Ishikawa (cell line): ENCODE data around the gene ATF5.

ENCODE experiments used
- CEBPB ChIP-seq: IDR thresholded peaks from 2 replicates; pipeline ENCODE4 v1.6.1; 2012
- CREB1 ChIP-seq: IDR thresholded peaks from 2 replicates; pipeline ENCODE4 v1.6.1; 2012; ENCODE audit warnings: low read depth
- EGR1 ChIP-seq: IDR thresholded peaks from 2 replicates; pipeline ENCODE4 v1.6.1; 2012
- EP300 ChIP-seq: IDR thresholded peaks from 2 replicates; pipeline ENCODE4 v1.6.1; 2012; ENCODE audit warnings: borderline replicate concordance
- FOXM1 ChIP-seq: IDR thresholded peaks from 2 replicates; pipeline ENCODE4 v1.6.1; 2012; ENCODE audit warnings: low read depth, borderline replicate concordance
- MAX ChIP-seq: IDR thresholded peaks from 2 replicates; pipeline ENCODE4 v1.6.1; 2012
- NFIC ChIP-seq: IDR thresholded peaks from 2 replicates; pipeline ENCODE4 v1.6.1; 2012
- RAD21 ChIP-seq: IDR thresholded peaks from 2 replicates; pipeline ENCODE4 v1.6.1; 2012; ENCODE audit warnings: low read depth
- REST ChIP-seq: IDR thresholded peaks from 2 replicates; pipeline ENCODE4 v1.6.1; 2012; ENCODE audit warnings: low read depth, mild to moderate bottlenecking
- TAF1 ChIP-seq: IDR thresholded peaks from 2 replicates; pipeline ENCODE4 v1.6.1; 2012; ENCODE audit warnings: low read depth, mild to moderate bottlenecking
- TCF12 ChIP-seq: IDR thresholded peaks from 2 replicates; pipeline ENCODE4 v1.6.1; 2012; ENCODE audit warnings: low read depth
- TEAD4 ChIP-seq: IDR thresholded peaks from 2 replicates; pipeline ENCODE4 v1.6.1; 2012
- USF1 ChIP-seq: IDR thresholded peaks from 2 replicates; pipeline ENCODE4 v1.6.1; 2012
- YY1 ChIP-seq: IDR thresholded peaks from 2 replicates; pipeline ENCODE4 v1.6.1; 2012; ENCODE audit warnings: low read depth
- ZBTB7A ChIP-seq: IDR thresholded peaks from 2 replicates; pipeline ENCODE4 v1.6.1; 2012; ENCODE audit warnings: low read depth

The ATF5 gene

DNA sequence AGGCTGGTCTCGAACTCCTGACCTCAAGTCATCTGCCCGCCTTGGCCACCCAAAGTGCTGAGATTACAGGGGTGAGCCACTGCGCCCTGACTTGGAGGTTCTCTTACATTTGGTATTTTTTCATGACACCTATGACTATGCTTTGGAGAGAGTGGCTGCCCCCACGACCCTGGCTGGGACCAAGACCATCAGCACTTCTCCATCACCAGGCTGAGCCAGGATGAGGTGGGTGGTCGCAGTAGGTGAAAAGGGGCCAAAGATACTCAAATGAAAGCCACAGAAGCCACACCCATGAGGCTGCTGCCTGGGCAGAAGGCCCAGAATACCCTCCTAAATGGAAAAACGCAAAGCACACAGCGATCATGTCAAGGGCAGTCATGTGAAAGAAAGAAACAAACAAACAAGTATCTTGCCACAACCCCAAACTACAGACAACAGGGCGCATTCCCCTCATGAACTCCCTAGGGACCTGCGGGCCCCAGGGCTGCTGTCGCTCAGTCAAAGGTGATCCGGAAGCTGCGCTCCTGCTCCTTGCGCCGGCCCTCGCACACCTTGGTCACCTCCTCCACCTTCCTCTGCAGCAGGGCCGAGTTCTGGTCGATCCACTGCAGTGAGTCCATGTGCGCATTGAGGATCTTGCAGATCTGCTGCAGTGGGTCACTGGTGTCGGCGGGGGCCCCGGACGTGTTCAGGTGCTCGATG, 21.1 kb upstream of the ATF5 start:
- TF ChIP-seq EP300 (no peak), USF1 (no peak), EGR1 (no peak), MAX (no peak), TAF1 (no peak), ZBTB7A (no peak), RAD21 (no peak), YY1 (no peak)

- TF ChIP-seq NFIC (no peak), CEBPB (no peak), USF1 (no peak), MAX (no peak), ZBTB7A (no peak), TAF1 (no peak), CREB1 (no peak), TEAD4 (no peak), RAD21 (no peak)
Observed at GRCh38 chr19:49908480-49909420, 20.3 kb upstream of the ATF5 start.

GRCh38 chr19:49910179-49910578, 18.8 kb upstream of the ATF5 start:
- TF ChIP-seq FOXM1 (no peak), CREB1 (no peak), CEBPB (no peak), EP300 (no peak), TCF12 (no peak), YY1 (no peak)

DNA sequence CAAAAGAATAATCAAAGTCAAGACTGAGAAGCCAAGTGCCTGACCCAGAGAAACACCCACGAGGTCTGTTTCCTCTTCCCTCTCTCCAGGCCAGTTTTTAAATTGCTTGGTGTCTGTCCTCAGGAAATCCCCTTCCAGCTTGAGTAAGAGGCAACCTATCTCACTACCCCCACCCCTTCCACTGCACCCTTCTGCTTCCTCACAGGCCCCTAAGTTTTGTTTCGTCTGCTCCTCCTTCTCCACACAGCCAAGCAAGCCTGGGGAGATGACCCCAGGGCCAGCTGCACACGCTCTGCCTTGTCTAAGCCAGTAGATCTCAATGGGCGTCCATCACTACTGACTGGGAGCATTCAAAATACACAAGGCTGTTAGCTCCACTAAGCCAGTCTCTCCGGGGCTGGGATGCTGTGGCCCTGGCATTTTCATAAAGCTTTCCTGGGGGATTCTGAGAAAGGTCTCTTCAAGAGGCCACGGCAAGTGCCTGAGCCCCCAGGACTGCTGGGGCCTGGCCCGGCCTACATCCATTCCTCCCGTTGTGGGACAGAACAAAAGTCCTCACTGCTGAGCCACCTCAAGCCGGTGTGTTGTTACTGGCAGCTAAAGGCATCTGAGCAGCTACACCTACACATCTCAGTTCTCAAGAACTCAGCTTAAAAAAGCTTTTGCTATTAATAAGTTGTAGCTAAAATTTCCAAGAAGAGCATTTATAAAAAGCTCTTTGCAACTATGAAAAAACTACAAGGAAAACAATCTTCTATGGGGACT, 17.4 kb upstream of the ATF5 start:
- TF ChIP-seq CEBPB = no peak
- TF ChIP-seq TAF1 = no peak
- no peak for TF ChIP-seq RAD21
- no peak for TF ChIP-seq CREB1
- no peak for TF ChIP-seq YY1
- TF ChIP-seq TEAD4 = no peak
- TF ChIP-seq EP300 = no peak
- TF ChIP-seq REST = no peak
- TF ChIP-seq FOXM1 = no peak
- no peak for TF ChIP-seq MAX
- TF ChIP-seq TCF12 = no peak
- TF ChIP-seq USF1 = no peak
- no peak for TF ChIP-seq EGR1

- no peak for TF ChIP-seq TCF12
- TF ChIP-seq YY1 = no peak
- no peak for TF ChIP-seq FOXM1
- no peak for TF ChIP-seq MAX
- no peak for TF ChIP-seq EP300
- TF ChIP-seq NFIC = no peak
- no peak for TF ChIP-seq CREB1
- no peak for TF ChIP-seq REST
- TF ChIP-seq TAF1 = no peak
- TF ChIP-seq ZBTB7A = no peak
- no peak for TF ChIP-seq TEAD4
- no peak for TF ChIP-seq RAD21
Observed at GRCh38 chr19:49912965-49913685, 15.9 kb upstream of the ATF5 start.
